SK-N-SH (cell line): Measurements from ENCODE around the gene CCNK.

Experiments
- CHD2 ChIP-seq: fragments of 150-350 bp; IDR thresholded peaks from 2 replicates; pipeline ENCODE4 v1.6.1; 2018; ENCODE audit warnings: low read length; ENCODE audit not compliant: partially characterized antibody
- CTCF ChIP-seq: fragments of 200-600 bp; sonication (generic); IDR thresholded peaks from 2 replicates; pipeline ENCODE4 v1.6.1; 2017; ENCODE audit warnings: antibody characterized with exemption, mild to moderate bottlenecking, moderate library complexity
- EP300 ChIP-seq, 2 experiments: IDR thresholded peaks; 2 replicates each; pipeline versions ENCODE4 v1.4.0 to v1.6.1; 2012; ENCODE audit warnings: borderline replicate concordance in 1 of 2, low read depth in 1 of 2, low read length in 1 of 2
- EZH2phosphoT487 ChIP-seq: fragments of 200-600 bp; sonication (generic); IDR thresholded peaks from 2 replicates; pipeline ENCODE4 v1.6.1; 2017; ENCODE audit warnings: low read depth, mixed run types, mild to moderate bottlenecking, antibody characterized with exemption, moderate library complexity, borderline replicate concordance
- FOXM1 ChIP-seq: IDR thresholded peaks from 2 replicates; pipeline ENCODE4 v1.4.0; 2012; ENCODE audit warnings: low read depth, mild to moderate bottlenecking
- MXI1 ChIP-seq: IDR thresholded peaks from 2 replicates; pipeline ENCODE4 v1.6.1; 2012; ENCODE audit warnings: mild to moderate bottlenecking, low read depth, low read length, improper control_type of control experiment
- NRF1 ChIP-seq: IDR thresholded peaks from 2 replicates; pipeline ENCODE4 v1.6.1; 2012; ENCODE audit warnings: low read depth, mild to moderate bottlenecking, low read length
- POLR2AphosphoS5 ChIP-seq: IDR thresholded peaks from 2 replicates; pipeline ENCODE4 v1.6.1; 2012; ENCODE audit warnings: low read depth, low read length
- RAD21 ChIP-seq: IDR thresholded peaks from 2 replicates; pipeline ENCODE4 v1.6.1; 2012; ENCODE audit warnings: mild to moderate bottlenecking, low read length
- RFX5 ChIP-seq: IDR thresholded peaks from 2 replicates; pipeline ENCODE4 v1.6.1; 2012; ENCODE audit warnings: mild to moderate bottlenecking, improper control_type of control experiment, low read length
- SIN3A ChIP-seq: IDR thresholded peaks from 2 replicates; pipeline ENCODE4 v1.6.1; 2012; ENCODE audit warnings: low read depth, mild to moderate bottlenecking, low read length, moderate library complexity, borderline replicate concordance
- SMC3 ChIP-seq: IDR thresholded peaks from 2 replicates; pipeline ENCODE4 v1.6.1; 2012; ENCODE audit warnings: low read depth, low read length, improper control_type of control experiment
- USF1 ChIP-seq: IDR thresholded peaks from 2 replicates; pipeline ENCODE4 v1.4.0; 2012; ENCODE audit warnings: low read depth, borderline replicate concordance
- YY1 ChIP-seq: IDR thresholded peaks from 2 replicates; pipeline ENCODE4 v1.4.0; 2012; ENCODE audit warnings: low read depth, mild to moderate bottlenecking

- no peak for TF ChIP-seq EP300 (IDR thresholded peaks at IDR 0.05; ENCODE audit: borderline replicate concordance in 1 of 2, low read depth in 1 of 2, low read length in 1 of 2)
- TF ChIP-seq CTCF: no peak
- no peak for TF ChIP-seq RFX5
- no peak for TF ChIP-seq YY1
- TF ChIP-seq FOXM1: no peak
- TF ChIP-seq RAD21: no peak
- TF ChIP-seq SIN3A: no peak
- TF ChIP-seq POLR2AphosphoS5: no peak
- no peak for TF ChIP-seq EZH2phosphoT487
- TF ChIP-seq SMC3: no peak
- no peak for TF ChIP-seq CHD2
- no peak for TF ChIP-seq NRF1
- no peak for TF ChIP-seq MXI1
- no peak for TF ChIP-seq USF1
Measured at GRCh38 chr14:99543370-99543769, 62.2 kb downstream of the CCNK start.
